MM.1S (cell line): ENCODE measurements around the gene GBA2.

Source experiments
- CTCF ChIP-seq: fragments of 300-600 bp; sonication (generic); IDR thresholded peaks from 2 replicates; pipeline ENCODE4 v1.5.1; 2016; ENCODE audit warnings: antibody characterized with exemption, low read length, mixed read lengths
- EZH2 ChIP-seq: fragments of 300-600 bp; sonication (generic); optimal IDR thresholded peaks from 2 replicates; pipeline ENCODE3; 2017; ENCODE audit warnings: low read depth, mild to moderate bottlenecking, antibody characterized with exemption, low read length, mixed read lengths

GRCh38 chr9:35689542-35690293, 59.3 kb downstream of the GBA2 start, which contains the start of gene TPM2:
- no peak for TF ChIP-seq CTCF
- no peak for TF ChIP-seq EZH2
